Non-pigmented ciliary epithelial cell (primary cell): ENCODE data around the gene SLC15A5.

Experiments
- DNase-seq: peaks from one replicate; pipeline ENCODE4 v3.0.0-alpha.2; 2010; ENCODE audit warnings: low read depth

Gene SLC15A5

GRCh38 chr12:16277585-16277984 is at the start of gene SLC15A5:
Gene SLC15A5, minus strand, starts transcription at chr12:16277685. Its CDS starts 0 bp downstream, at chr12:16277685.
- DNase-seq: no peak

GRCh38 chr12:16325426-16325825 is 47.9 kb upstream of the SLC15A5 start:
- DNase-seq: no peak

GRCh38 chr12:16324772-16325171 is 47.3 kb upstream of the SLC15A5 start:
- DNase-seq: no peak

- no peak for DNase-seq
Observed at GRCh38 chr12:16324272-16324671, 46.8 kb upstream of the SLC15A5 start.

- DNase-seq: no peak
Observed at GRCh38 chr12:16323638-16324037, 46.2 kb upstream of the SLC15A5 start.

- no peak for DNase-seq
Observed at GRCh38 chr12:16323010-16323409, 45.5 kb upstream of the SLC15A5 start.

- no peak for DNase-seq
Observed at GRCh38 chr12:16310934-16311333, 33.4 kb upstream of the SLC15A5 start.

- no peak for DNase-seq
Observed at GRCh38 chr12:16307856-16308475, 30.5 kb upstream of the SLC15A5 start.

GRCh38 chr12:16303939-16304338 is 26.5 kb upstream of the SLC15A5 start:
- DNase-seq: no peak

GRCh38 chr12:16300736-16301135 is 23.3 kb upstream of the SLC15A5 start:
- DNase-seq: no peak

- DNase-seq: no peak
Observed at GRCh38 chr12:16300122-16300521, 22.6 kb upstream of the SLC15A5 start.

- no peak for DNase-seq
Observed at GRCh38 chr12:16299403-16299802, 21.9 kb upstream of the SLC15A5 start.

GRCh38 chr12:16297521-16297920 is 20.0 kb upstream of the SLC15A5 start:
- no peak for DNase-seq

- no peak for DNase-seq
Observed at GRCh38 chr12:16294376-16294956, 17.0 kb upstream of the SLC15A5 start.

GRCh38 chr12:16291032-16291431 is 13.5 kb upstream of the SLC15A5 start:
- DNase-seq: no peak

- no peak for DNase-seq
Observed at GRCh38 chr12:16285586-16285985, 8.1 kb upstream of the SLC15A5 start.

GRCh38 chr12:16282978-16283377 is 5.5 kb upstream of the SLC15A5 start:
- DNase-seq: no peak

GRCh38 chr12:16282081-16282480 is 4.6 kb upstream of the SLC15A5 start:
- DNase-seq: no peak

- no peak for DNase-seq
Observed at GRCh38 chr12:16281157-16281556, 3.7 kb upstream of the SLC15A5 start.

GRCh38 chr12:16272222-16272621 is 5.3 kb downstream of the SLC15A5 start:
- no peak for DNase-seq

- DNase-seq: no peak
Observed at GRCh38 chr12:16271062-16271461, 6.4 kb downstream of the SLC15A5 start.

- no peak for DNase-seq
Observed at GRCh38 chr12:16269946-16270345, 7.5 kb downstream of the SLC15A5 start.

GRCh38 chr12:16266085-16266484 is 11.4 kb downstream of the SLC15A5 start:
- DNase-seq: no peak

- DNase-seq: no peak
Observed at GRCh38 chr12:16261944-16262475, 15.5 kb downstream of the SLC15A5 start.
